Sigmoid colon (tissue), 7 donors: ENCODE measurements around the gene NR6A1. TPM values are rescaled to one million over a fixed set of nuclear protein-coding genes. Genes with fewer than 3 reads are reported as not detected.

Source experiments
- DNase-seq: peaks from one replicate; pipeline ENCODE4 v3.0.0-alpha.2; 2019
- H3K27ac ChIP-seq, 4 donors: fragments of 200-600 bp; sonication (generic); one replicate each; pipeline ENCODE4 v1.5.1; 2016 to 2019; ENCODE audit warnings: mild to moderate bottlenecking in 1 of 4
- H3K27me3 ChIP-seq, 3 donors: fragments of 200-600 bp; sonication (generic); one replicate each; pipeline ENCODE4 v1.5.1; 2019; ENCODE audit warnings: mild to moderate bottlenecking in 1 of 3
- H3K36me3 ChIP-seq, 4 donors: fragments of 200-600 bp; sonication (generic); one replicate each; pipeline ENCODE4 v1.5.1; 2016 to 2019
- H3K4me1 ChIP-seq, 4 donors: fragments of 200-600 bp; sonication (generic); one replicate each; pipeline ENCODE4 v1.5.1; 2017 to 2019
- H3K4me3 ChIP-seq, 4 donors: fragments of 200-600 bp; sonication (generic); one replicate each; pipeline ENCODE4 v1.5.1; 2017 to 2019; ENCODE audit warnings: mild to moderate bottlenecking in 2 of 4, moderate library complexity in 1 of 4
- H3K9me3 ChIP-seq, 4 donors: fragments of 200-600 bp in 3 of 4; sonication (generic) in 3 of 4; one replicate each; pipeline versions ENCODE4 v1.5.1 to v1.6.1; 2013 to 2019
- EP300 ChIP-seq, 4 donors: sonication (generic); formaldehyde crosslinking; IDR thresholded peaks; one replicate each; pipeline ENCODE4 v1.6.1; 2017; ENCODE audit warnings: antibody characterized with exemption in 4 of 4
- POLR2A ChIP-seq, 2 donors: fragments of 450-650 bp; IDR thresholded peaks; one replicate each; pipeline ENCODE4 v1.6.1; 2016; ENCODE audit warnings: antibody characterized with exemption in 2 of 2, mild to moderate bottlenecking in 2 of 2, moderate library complexity in 2 of 2
- POLR2AphosphoS5 ChIP-seq, 4 donors: sonication (generic); formaldehyde crosslinking; IDR thresholded peaks; one replicate each; pipeline ENCODE4 v1.6.1; 2017; ENCODE audit warnings: antibody characterized with exemption in 4 of 4
- WGBS, 2 donors: extraction: QIAGEN DNeasy Blood & Tissue Kit; methylation state at CpG; one replicate each; pipeline ENCODE4 v1.1.7; 2013; 5-methylcytosine and 5-hydroxymethylcytosine counted together
- intact Hi-C: fragments of 100-400 bp; cut with DNase I; formaldehyde crosslinking; loops from one replicate; pipeline ENCODE4 v1.15.1; 2023
- polyA plus RNA-seq, 3 donors: library from polyadenylated mRNA; stranded (reverse); fragments of 200-250 nt; gene quantifications; one replicate each; pipeline ENCODE4 v1.2.3, GENCODE V29; 2013
- total RNA-seq, 4 donors: library from RNA; depleted of rRNA; stranded (reverse); fragments of >200 nt; gene quantifications; one replicate each; pipeline ENCODE4 v1.1.0, GENCODE V29; 2016
- TF ChIP-seq, protein P1 (sequence below), 4 experiments: fragments of 450-650 bp in 3 of 4; fragments of 200-600 bp in 1 of 4; IDR thresholded peaks; one replicate each; pipeline ENCODE4 v1.5.1; 2016 to 2019; ENCODE audit warnings: antibody characterized with exemption in 4 of 4, mild to moderate bottlenecking in 3 of 4, moderate library complexity in 2 of 4
- donor health status: healthy with polysubstance abuse.
- donor health status: Bipolar disorder and iron deficiency.
- donor health status: healthy.

NR6A1 gene
- total and polyA plus RNA-seq, 7 donors = 0.60 to 3.0 (median 1.8) TPM

DNA sequence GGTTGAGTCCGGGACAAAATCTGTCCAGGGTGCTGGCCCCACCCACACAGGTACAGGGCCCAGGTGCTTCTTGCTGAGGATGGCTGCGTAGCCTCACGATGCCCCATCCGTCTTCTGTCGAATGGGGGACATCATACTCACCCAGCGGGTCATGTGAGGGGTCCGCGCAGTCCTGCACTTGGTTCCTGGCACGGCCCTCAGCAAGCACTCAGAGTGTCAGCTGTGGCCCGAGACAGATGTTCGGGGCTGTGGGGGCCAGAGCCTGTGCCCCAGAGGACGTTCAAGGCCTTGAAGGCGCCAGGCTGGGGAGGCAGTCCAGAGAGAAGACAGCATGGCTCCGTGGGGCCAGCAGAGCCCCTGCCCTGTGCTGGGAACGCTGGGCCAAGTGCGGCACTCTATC, 291.7 kb downstream of the NR6A1 start:
- intact Hi-C loops = no loop called here
- Histone ChIP-seq H3K27ac (no peak overlapping the region), H3K27me3 (peaks cover 21 to 85% (median 58%) of the 10 kb centered on the region in 3 donors), H3K4me1 (peaks cover 0 to 11% (median 10%) of the 10 kb centered on the region in 4 donors), H3K4me3 (no peak overlapping the region), H3K36me3 (no peaks in the 10 kb centered on the region), H3K9me3 (no peaks in the 10 kb centered on the region)
- DNase-seq = no peak
- WGBS, 2 donors = 79 to 90% methylated on average over 16 of the region's 16 CpGs
- TF ChIP-seq, protein P1, sequence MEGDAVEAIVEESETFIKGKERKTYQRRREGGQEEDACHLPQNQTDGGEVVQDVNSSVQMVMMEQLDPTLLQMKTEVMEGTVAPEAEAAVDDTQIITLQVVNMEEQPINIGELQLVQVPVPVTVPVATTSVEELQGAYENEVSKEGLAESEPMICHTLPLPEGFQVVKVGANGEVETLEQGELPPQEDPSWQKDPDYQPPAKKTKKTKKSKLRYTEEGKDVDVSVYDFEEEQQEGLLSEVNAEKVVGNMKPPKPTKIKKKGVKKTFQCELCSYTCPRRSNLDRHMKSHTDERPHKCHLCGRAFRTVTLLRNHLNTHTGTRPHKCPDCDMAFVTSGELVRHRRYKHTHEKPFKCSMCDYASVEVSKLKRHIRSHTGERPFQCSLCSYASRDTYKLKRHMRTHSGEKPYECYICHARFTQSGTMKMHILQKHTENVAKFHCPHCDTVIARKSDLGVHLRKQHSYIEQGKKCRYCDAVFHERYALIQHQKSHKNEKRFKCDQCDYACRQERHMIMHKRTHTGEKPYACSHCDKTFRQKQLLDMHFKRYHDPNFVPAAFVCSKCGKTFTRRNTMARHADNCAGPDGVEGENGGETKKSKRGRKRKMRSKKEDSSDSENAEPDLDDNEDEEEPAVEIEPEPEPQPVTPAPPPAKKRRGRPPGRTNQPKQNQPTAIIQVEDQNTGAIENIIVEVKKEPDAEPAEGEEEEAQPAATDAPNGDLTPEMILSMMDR (IDR thresholded peaks at IDR 0.05) = no peak
- no peak for TF ChIP-seq POLR2A (IDR thresholded peaks at IDR 0.05)
- no peak for TF ChIP-seq POLR2AphosphoS5 (IDR thresholded peaks at IDR 0.05)
- no peak for TF ChIP-seq EP300 (IDR thresholded peaks at IDR 0.05)

DNA sequence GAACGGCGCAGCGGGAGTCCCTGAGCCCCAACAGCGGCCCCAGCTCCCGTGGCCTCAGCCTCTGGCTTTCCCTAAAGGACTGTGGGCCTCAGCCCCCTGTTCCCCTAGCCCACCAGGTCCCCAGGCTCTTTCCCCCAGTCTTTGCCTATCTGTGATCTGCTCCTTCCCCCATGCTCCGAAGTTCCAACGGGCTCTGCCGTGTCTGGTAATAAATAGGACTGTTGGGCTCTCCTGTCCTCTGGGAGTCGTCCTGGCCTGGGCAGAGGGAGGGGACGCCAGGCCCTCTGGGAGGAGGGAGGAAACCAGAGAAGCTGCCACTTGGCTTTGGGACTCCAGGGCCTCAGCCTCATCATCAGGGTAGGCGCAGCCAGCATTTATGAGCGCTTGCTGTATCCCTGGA, 292.8 kb downstream of the NR6A1 start:
- WGBS, 2 donors = 51 to 68% methylated on average over 12 of the region's 12 CpGs
- TF ChIP-seq POLR2A (IDR thresholded peaks at IDR 0.05) (no peak), POLR2AphosphoS5 (IDR thresholded peaks at IDR 0.05) (no peak), EP300 (IDR thresholded peaks at IDR 0.05) (no peak)
- TF ChIP-seq, protein P1 (IDR thresholded peaks at IDR 0.05) = no peak
- DNase-seq = no peak
- intact Hi-C loops = no loop called here
- Histone ChIP-seq H3K4me1 (peaks cover 0 to 11% (median 10%) of the 10 kb centered on the region in 4 donors), H3K36me3 (no peaks in the 10 kb centered on the region), H3K27me3 (peaks cover 21 to 87% (median 58%) of the 10 kb centered on the region in 3 donors), H3K4me3 (no peak overlapping the region), H3K9me3 (no peaks in the 10 kb centered on the region), H3K27ac (no peak overlapping the region)

DNA sequence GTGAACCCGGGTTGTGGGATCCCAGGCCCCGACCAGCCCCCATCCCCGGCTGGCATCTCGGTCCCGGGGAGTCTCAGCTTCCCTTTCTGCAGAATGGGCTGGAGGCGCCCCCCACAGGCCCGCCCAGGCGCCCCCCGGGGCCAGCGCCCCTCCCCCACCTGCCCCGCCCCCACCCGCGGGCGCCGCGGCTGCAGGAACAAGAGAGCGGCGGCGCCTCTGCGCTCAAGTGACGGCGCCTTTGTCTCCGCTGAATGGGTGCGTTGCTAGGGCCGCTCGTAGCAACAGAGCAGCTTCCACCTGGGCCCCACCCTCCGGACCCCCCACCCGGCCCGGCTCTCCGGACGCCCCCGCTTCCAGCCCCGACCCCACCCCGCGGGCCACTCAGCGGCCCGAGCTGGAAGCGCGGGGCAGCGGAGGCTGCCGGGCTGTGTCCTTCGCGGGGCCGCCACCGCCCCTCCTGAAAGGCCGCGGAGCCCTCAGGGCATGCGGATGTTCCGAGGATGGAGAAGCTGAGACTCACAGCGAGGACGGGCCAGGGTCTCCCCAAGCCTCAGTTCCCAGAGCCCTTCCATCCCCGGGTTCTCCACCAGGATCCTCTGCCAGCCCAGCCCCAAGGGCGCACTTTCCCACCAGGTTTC, 293.3 kb downstream of the NR6A1 start:
- 4 to 10% methylated on average over 53 of the region's 53 CpGs for WGBS, 2 donors
- intact Hi-C loops = no loop called here
- H3K36me3 ChIP-seq = no peaks in the 10 kb centered on the region
- peaks cover 21 to 82% (median 58%) of the 10 kb centered on the region in 3 donors for H3K27me3 ChIP-seq
- H3K4me3 ChIP-seq = peak overlapping the region in 2 of 4 donors; percentile 26 to 30
- no peak for DNase-seq
- peaks cover 0 to 11% (median 10%) of the 10 kb centered on the region in 4 donors for H3K4me1 ChIP-seq
- TF ChIP-seq POLR2A (IDR thresholded peaks at IDR 0.05) = no peak
- no peak for TF ChIP-seq POLR2AphosphoS5 (IDR thresholded peaks at IDR 0.05)
- TF ChIP-seq EP300 (IDR thresholded peaks at IDR 0.05) = no peak
- no peaks in the 10 kb centered on the region for H3K9me3 ChIP-seq
- H3K27ac ChIP-seq = no peak overlapping the region

DNA sequence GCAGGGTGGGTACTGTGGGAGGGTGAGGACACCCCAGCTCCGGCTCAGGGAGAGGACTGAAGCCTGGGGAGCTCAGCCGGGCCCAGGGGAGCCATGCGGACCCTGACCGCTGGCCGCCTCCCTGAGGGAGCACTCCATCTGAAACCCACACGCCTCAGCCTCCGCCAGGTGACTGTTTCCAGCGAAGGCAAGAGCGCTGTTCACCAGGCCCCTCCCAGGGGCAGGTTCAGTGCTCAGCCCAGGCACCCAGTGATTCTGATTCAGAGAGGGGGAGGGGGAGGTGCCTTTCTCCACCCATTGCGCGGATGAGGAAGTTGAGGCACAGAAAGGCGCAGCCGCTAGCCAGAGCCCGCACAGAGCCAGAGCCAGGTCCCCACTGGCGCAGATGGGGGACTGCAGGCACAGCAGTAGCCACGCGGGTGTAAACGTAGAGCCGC, 293.9 kb downstream of the NR6A1 start:
- no peak for TF ChIP-seq POLR2A (IDR thresholded peaks at IDR 0.05)
- TF ChIP-seq, protein P1 (IDR thresholded peaks at IDR 0.05) = no peak
- TF ChIP-seq EP300 (IDR thresholded peaks at IDR 0.05) = no peak
- TF ChIP-seq POLR2AphosphoS5 (IDR thresholded peaks at IDR 0.05) = no peak
- DNase-seq = no peak
- Histone ChIP-seq H3K9me3 (no peaks in the 10 kb centered on the region), H3K4me3 (peak overlapping the region in 2 of 4 donors; percentile 26 to 30), H3K36me3 (no peaks in the 10 kb centered on the region), H3K27me3 (peaks cover 21 to 80% (median 58%) of the 10 kb centered on the region in 3 donors), H3K27ac (no peak overlapping the region), H3K4me1 (peaks cover 0 to 11% (median 10%) of the 10 kb centered on the region in 4 donors)
- intact Hi-C loops = no loop called here
- WGBS, 2 donors = 25 to 35% methylated on average over 19 of the region's 19 CpGs

DNA sequence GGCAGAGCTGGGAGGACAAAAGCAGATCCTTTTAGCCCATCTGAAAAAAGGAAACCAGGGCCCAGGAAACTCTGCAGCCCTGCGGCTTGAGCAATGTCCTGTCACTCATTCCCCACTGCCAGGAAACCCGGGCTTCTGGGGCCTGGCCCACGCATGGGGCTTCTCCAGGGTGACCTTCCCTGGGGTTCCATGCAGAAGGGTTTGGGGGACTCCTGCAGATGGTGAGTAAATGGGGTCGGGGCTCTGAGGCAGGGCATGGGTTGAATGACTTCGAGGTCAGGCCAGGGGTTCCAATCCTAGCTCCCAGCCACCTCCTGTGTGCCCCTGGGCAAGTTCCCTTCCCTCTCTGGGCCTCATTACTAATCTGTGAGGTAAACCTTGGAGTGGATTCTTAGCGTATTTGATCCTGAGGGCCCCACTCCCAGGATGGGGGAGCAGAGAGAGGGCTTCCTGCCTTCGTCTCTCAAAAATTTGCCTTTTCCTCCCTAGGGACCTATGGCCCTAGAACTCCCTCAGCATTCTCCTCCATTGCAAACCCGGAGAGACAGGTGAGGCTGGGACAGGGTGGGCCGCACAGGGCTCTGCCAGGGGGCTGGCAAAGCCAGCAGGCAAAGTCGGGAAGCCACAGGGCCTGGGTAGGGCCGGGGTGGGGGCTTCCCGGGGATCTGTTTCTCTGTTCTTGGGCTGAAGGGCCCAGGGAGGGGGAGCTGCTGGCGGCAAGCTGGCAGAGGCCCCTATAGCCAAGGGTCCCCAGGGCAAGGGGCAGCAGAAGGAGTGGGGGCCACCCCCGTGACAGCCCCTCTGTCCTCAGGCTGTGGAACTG, 295.0 kb downstream of the NR6A1 start:
- Histone ChIP-seq H3K9me3 (no peaks in the 10 kb centered on the region), H3K4me3 (no peak overlapping the region), H3K27me3 (peaks cover 21 to 73% (median 58%) of the 10 kb centered on the region in 3 donors), H3K4me1 (peaks cover 0 to 11% (median 10%) of the 10 kb centered on the region in 4 donors), H3K36me3 (no peaks in the 10 kb centered on the region), H3K27ac (no peak overlapping the region)
- intact Hi-C loops = no loop called here
- TF ChIP-seq, protein P1 (IDR thresholded peaks at IDR 0.05) = no peak
- TF ChIP-seq EP300 (IDR thresholded peaks at IDR 0.05) (no peak), POLR2A (IDR thresholded peaks at IDR 0.05) (no peak), POLR2AphosphoS5 (IDR thresholded peaks at IDR 0.05) (no peak)
- no peak for DNase-seq
- 69 to 78% methylated on average over 14 of the region's 14 CpGs for WGBS, 2 donors
